Fibroblast of pulmonary artery (primary cell): ENCODE results near the gene PKHD1.
A peak's percentile ranks its signal among the peaks of the same experiment; 100 is the strongest.

Source experiments
- DNase-seq: peaks from one replicate; pipeline ENCODE4 v3.0.0-alpha.2; 2010; ENCODE audit warnings: low read depth
- H3K4me3 ChIP-seq: replicated peaks from 2 replicates; pipeline ENCODE4 v1.5.1; 2011; ENCODE audit warnings: low read depth, mild to moderate bottlenecking, control low read depth, low read length, moderate library complexity
- CTCF ChIP-seq: IDR thresholded peaks from 2 replicates; pipeline ENCODE4 v1.5.1; 2011; ENCODE audit warnings: mild to moderate bottlenecking, control low read depth, low read length, inconsistent platforms; ENCODE audit errors: missing control alignments

The PKHD1 gene

GRCh38 chr6:51963980-51964379 lies 123.4 kb downstream of the PKHD1 start:
- DNase-seq: no peak
- TF ChIP-seq CTCF: no peak
- H3K4me3 ChIP-seq: no peak overlapping the region

- no peak overlapping the region for H3K4me3 ChIP-seq
- no peak for DNase-seq
- no peak for TF ChIP-seq CTCF
Measured at GRCh38 chr6:51962354-51962753, 125.1 kb downstream of the PKHD1 start.

GRCh38 chr6:51960419-51960818 lies 127.0 kb downstream of the PKHD1 start:
- no peak for DNase-seq
- H3K4me3 ChIP-seq: no peak overlapping the region
- TF ChIP-seq CTCF: no peak

GRCh38 chr6:51959744-51960383 lies 127.5 kb downstream of the PKHD1 start:
- H3K4me3 ChIP-seq: no peak overlapping the region
- DNase-seq: peak; percentile 71
- peak; percentile 79 for TF ChIP-seq CTCF

- no peak for DNase-seq
- TF ChIP-seq CTCF: no peak
- no peak overlapping the region for H3K4me3 ChIP-seq
Measured at GRCh38 chr6:51954681-51955080, 132.7 kb downstream of the PKHD1 start.

- H3K4me3 ChIP-seq: no peak overlapping the region
- no peak for TF ChIP-seq CTCF
- DNase-seq: no peak
Measured at GRCh38 chr6:51953246-51953645, 134.2 kb downstream of the PKHD1 start.

GRCh38 chr6:51951924-51952323 lies 135.5 kb downstream of the PKHD1 start:
- H3K4me3 ChIP-seq: no peak overlapping the region
- TF ChIP-seq CTCF: no peak
- DNase-seq: no peak
